Right lobe of liver (tissue), 4 donors: ENCODE measurements around the gene ISG15.
"Not testable (repeated sequence)": the region's sequence is repeated elsewhere in the genome, so short reads cannot be mapped to it uniquely, and the experiment has no call there.

ENCODE experiments used
- CTCF ChIP-seq, 4 donors: fragments of 200-600 bp in 3 of 4; fragments of 450-650 bp in 1 of 4; IDR thresholded peaks; one replicate each; pipeline versions ENCODE4 v1.5.1 to v1.8.0; 2016 to 2022; ENCODE audit warnings: antibody characterized with exemption in 4 of 4, mild to moderate bottlenecking in 2 of 4
- POLR2A ChIP-seq: fragments of 450-650 bp; IDR thresholded peaks from one replicate; pipeline ENCODE4 v1.6.1; 2017; ENCODE audit warnings: antibody characterized with exemption, mild to moderate bottlenecking
- donor health status: DM: no; HTN: no; CAD: no.
- donor health status: DM: no; HTN: no; CAD: no.
- donor health status: DM: no; HTN: yes; CAD: no.

- not testable (repeated sequence) for TF ChIP-seq CTCF (IDR thresholded peaks at IDR 0.05); POLR2A
Observed at GRCh38 chr1:991275-991674, 22.0 kb upstream of the ISG15 start.
